Epithelial cell of esophagus (primary cell): ENCODE measurements around the gene PPP6R1.

Experiments used
- DNase-seq: peaks from one replicate; pipeline ENCODE4 v3.0.0; 2010; ENCODE audit warnings: low read depth
- H3K4me3 ChIP-seq: 2 replicates; pipeline ENCODE4 v1.5.1; 2011; ENCODE audit warnings: mild to moderate bottlenecking, low read length, control low read depth
- TF ChIP-seq, protein P1 (sequence below): IDR thresholded peaks from 2 replicates; pipeline ENCODE4 v1.5.1; 2011; ENCODE audit warnings: low read depth, mild to moderate bottlenecking, low read length, control low read depth, inconsistent platforms; ENCODE audit not compliant: insufficient read depth; ENCODE audit errors: missing control alignments

The PPP6R1 gene

DNA sequence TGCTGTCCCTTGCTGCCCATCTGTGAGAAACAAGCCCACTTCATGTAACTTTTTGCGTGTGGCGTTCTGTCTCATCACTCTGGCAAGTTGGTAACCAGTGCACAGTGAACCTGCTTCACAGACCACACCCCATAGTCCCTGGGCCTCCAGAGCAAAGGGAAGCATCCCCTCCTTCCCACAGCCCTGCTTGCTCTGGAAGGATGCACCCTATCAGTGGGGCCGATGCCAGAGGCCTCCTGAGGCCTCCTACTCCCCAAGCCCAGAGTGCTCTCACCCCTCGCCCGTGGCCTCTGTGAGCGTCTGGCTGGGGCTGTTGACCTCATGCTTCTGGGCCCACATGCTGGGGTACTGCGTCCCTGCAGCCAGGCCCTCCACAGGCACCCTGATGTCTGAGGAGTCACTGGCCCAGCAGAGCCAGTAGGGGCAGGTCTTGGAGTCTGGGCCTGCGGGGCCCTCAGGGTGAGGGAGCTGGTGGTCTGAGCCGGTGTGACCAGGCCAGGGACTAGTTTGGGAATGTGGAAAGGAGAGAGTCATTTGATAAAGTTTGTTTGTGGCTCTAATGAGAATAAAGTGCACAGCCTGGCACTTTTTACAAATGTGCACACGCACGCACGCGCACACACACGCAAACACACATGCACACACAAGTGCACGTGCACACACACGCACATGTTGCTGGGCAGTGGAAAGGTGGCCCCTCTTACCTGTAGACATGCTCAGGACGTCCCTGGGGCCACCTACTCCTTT is 35.4 kb downstream of the PPP6R1 start:
- DNase-seq, result no peak
- TF ChIP-seq, protein P1, sequence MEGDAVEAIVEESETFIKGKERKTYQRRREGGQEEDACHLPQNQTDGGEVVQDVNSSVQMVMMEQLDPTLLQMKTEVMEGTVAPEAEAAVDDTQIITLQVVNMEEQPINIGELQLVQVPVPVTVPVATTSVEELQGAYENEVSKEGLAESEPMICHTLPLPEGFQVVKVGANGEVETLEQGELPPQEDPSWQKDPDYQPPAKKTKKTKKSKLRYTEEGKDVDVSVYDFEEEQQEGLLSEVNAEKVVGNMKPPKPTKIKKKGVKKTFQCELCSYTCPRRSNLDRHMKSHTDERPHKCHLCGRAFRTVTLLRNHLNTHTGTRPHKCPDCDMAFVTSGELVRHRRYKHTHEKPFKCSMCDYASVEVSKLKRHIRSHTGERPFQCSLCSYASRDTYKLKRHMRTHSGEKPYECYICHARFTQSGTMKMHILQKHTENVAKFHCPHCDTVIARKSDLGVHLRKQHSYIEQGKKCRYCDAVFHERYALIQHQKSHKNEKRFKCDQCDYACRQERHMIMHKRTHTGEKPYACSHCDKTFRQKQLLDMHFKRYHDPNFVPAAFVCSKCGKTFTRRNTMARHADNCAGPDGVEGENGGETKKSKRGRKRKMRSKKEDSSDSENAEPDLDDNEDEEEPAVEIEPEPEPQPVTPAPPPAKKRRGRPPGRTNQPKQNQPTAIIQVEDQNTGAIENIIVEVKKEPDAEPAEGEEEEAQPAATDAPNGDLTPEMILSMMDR, result no peak
- H3K4me3 ChIP-seq, result no peak overlapping the region

DNA sequence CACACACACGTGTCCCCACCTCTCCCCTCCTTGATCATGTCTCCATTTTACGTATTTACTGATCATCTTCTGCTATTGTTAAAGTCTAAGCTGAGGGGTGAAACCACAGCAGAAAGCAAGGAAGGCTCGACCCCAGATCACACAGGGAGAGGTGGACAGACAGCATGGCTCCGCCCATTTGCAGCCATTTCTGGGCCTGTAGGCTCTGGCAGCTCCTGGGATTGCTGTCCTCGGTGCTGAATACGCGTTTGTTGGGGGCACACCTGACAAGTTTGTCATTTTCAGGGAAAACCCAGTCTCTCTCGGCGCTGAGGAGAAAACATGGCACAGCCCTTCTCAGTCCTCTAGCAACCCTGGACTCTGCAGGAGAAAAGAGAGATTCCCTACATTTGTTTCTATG is 38.3 kb downstream of the PPP6R1 start:
- TF ChIP-seq, protein P1, result no peak
- no peak for DNase-seq
- no peak overlapping the region for H3K4me3 ChIP-seq

DNA sequence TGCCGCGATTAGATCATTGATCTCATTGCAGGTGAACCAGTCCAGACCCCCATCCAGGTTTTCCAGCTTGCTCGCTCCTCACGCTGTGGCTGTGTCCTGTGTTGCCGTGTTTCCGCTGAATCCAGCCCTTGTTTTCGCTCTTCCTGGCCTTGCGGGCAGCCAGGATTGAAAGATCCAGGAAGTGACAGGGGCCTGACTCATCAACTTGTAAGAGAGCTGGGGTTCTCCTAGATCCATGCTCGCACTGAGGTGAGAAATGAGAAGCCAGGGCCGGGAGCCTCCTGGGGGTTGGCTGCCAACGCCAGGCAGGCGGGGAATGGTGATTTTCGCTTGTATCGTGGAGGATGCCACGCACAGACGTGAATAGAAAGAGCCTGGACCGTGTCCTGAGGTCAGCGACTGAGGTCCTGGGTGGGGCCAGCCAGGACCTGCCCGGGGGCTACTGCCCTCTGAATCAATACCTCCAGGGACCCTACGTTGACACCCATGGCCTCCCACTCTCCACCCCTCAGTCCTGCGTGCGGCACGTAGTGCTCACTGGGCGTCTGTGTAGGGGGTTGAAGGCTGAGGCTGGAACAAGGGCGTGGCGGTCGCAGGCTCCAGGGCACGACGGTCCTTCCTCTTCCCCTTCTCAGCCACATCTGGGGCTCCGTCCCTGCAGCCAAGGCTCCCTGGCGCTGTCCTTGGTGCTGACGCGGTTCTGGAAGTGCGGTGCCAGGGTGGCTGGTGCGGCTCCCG is 42.2 kb downstream of the PPP6R1 start:
- H3K4me3 ChIP-seq, result peak overlapping the region; percentile 29
- DNase-seq, result peak; percentile 100
- TF ChIP-seq, protein P1, result peak; percentile 23

DNA sequence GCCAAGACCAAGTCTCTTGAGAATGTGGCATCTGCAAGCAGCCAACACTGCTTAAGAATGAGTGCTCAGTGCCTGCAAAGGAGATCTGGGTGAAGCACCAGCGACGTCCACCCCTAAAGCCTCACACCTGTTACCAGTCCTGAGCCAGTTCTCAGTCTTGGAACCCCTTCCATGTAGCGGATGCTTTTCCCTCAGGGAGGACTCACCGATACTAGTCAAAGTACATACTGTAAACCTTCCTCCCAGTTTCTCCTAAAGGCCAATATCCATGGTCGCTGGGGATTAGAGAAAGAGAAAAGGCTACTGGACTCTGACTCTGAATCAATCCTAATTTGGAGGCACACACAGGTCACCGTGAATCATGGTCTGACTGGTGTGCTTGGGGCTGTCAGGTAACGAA is 45.3 kb downstream of the PPP6R1 start:
- TF ChIP-seq, protein P1, result no peak
- no peak overlapping the region for H3K4me3 ChIP-seq
- DNase-seq, result no peak

DNA sequence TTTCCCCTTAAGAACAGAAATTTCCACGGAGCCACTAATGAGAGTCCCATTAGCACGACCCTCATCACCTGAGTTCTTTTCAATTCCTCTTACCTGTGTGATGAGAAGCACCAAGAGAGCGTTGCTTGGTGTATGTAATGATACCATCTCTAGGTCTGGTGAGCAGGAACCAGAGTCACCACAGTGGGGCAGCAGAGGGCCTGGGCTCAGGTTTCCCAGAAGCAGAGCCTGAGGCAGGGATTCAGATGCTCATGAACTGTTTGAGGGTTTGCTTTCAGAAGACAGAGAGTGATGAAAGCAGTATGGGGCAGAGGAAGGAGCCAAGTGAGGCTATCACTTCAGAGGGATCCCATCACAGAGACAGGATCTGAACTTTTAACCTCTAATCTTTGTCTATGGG is 46.4 kb downstream of the PPP6R1 start:
- DNase-seq, result peak; percentile 29
- no peak overlapping the region for H3K4me3 ChIP-seq
- TF ChIP-seq, protein P1, result peak; percentile 24

DNA sequence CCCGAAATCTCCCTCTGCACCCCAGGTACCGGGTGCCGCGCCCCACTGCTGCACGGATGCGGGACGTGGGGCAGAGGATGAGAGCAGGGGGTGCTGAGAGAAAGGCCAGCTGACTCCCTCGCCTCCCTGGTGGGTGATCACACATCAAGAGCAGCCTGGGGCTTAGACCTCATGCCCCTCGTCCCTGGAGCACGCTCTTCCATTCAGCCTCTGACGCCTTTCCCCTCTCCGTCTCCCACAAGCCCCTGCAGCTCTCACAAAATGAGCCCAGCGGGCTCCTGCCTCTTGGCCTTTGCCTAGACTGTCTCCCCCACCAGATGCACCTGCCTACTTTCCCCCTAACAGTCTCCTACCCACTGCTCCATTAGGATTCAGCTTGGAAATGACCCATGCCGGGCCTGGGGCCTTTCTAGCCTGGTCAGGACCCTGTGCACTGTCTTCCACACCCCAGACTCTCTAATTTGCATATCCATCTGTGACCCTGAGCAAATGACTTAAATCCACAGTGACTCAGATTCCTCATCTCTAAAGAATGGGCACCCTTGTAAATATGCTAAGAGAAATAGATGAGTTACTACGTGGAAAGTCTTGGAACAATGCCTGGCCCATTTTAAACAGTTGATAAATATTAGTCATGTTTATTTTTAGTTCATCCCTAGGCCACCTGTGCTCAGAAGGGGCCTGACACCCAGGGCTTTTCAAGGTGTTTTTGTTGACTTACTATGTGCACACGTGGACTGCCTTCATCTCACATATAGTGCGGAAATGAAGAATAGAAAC is 48.9 kb downstream of the PPP6R1 start:
- H3K4me3 ChIP-seq, result no peak overlapping the region
- peak; percentile 95 for DNase-seq
- TF ChIP-seq, protein P1, result no peak
